Measurements from ENCODE around the gene PDZRN3. TPM values are rescaled to one million over a fixed set of nuclear protein-coding genes. Genes with fewer than 3 reads are reported as not detected.

PDZRN3 gene
- total RNA-seq, 1 donor from 2014 or later = 16.0 TPM

- ATAC-seq (no peak), DNase-seq (no peak)
- peaks cover 12% of the 10 kb centered on the region for H3K4me1 ChIP-seq
- TF ChIP-seq CTCF (IDR thresholded peaks at IDR 0.05) = no peak
- no peak overlapping the region for H3K4me3 ChIP-seq
- intact Hi-C loops (cut with DNase I) = no loop called here
- no peaks in the 10 kb centered on the region for H3K9me3 ChIP-seq
- no peak overlapping the region for H3K27ac ChIP-seq
- H3K36me3 ChIP-seq = no peaks in the 10 kb centered on the region
- H3K27me3 ChIP-seq (ENCODE audit: low read depth) = no peaks in the 10 kb centered on the region
Observed at GRCh38 chr3:73546961-73547360, 77.8 kb downstream of the PDZRN3 start.

- H3K36me3 ChIP-seq = no peaks in the 10 kb centered on the region
- no peak for TF ChIP-seq CTCF (IDR thresholded peaks at IDR 0.05)
- no peaks in the 10 kb centered on the region for H3K9me3 ChIP-seq
- no peak overlapping the region for H3K4me3 ChIP-seq
- ATAC-seq (no peak), DNase-seq (no peak)
- peaks cover 12% of the 10 kb centered on the region for H3K4me1 ChIP-seq
- no peaks in the 10 kb centered on the region for H3K27me3 ChIP-seq (ENCODE audit: low read depth)
- no peak overlapping the region for H3K27ac ChIP-seq
- intact Hi-C loops (cut with DNase I) = no loop called here
Observed at GRCh38 chr3:73543412-73543811, 81.3 kb downstream of the PDZRN3 start.

GRCh38 chr3:73542136-73542535, 82.6 kb downstream of the PDZRN3 start:
- Histone ChIP-seq H3K27me3 (ENCODE audit: low read depth) (no peaks in the 10 kb centered on the region), H3K27ac (no peak overlapping the region), H3K36me3 (no peaks in the 10 kb centered on the region), H3K9me3 (no peaks in the 10 kb centered on the region), H3K4me3 (no peak overlapping the region), H3K4me1 (no peaks in the 10 kb centered on the region)
- no peak for DNase-seq
- ATAC-seq = peak in 1 of 2 donors; percentile 46
- intact Hi-C loops (cut with DNase I) = no loop called here
- TF ChIP-seq CTCF (IDR thresholded peaks at IDR 0.05) = no peak

GRCh38 chr3:73540969-73541740, 83.6 kb downstream of the PDZRN3 start:
- ATAC-seq (no peak), DNase-seq (no peak)
- no peak overlapping the region for H3K27ac ChIP-seq
- H3K36me3 ChIP-seq = no peaks in the 10 kb centered on the region
- intact Hi-C loops (cut with DNase I) = no loop called here
- TF ChIP-seq CTCF (IDR thresholded peaks at IDR 0.05) = no peak
- H3K4me3 ChIP-seq = no peak overlapping the region
- no peaks in the 10 kb centered on the region for H3K4me1 ChIP-seq
- H3K9me3 ChIP-seq = no peaks in the 10 kb centered on the region
- H3K27me3 ChIP-seq (ENCODE audit: low read depth) = no peaks in the 10 kb centered on the region

- Histone ChIP-seq H3K27ac (no peak overlapping the region), H3K9me3 (no peaks in the 10 kb centered on the region), H3K36me3 (no peaks in the 10 kb centered on the region), H3K4me1 (no peaks in the 10 kb centered on the region), H3K27me3 (ENCODE audit: low read depth) (no peaks in the 10 kb centered on the region), H3K4me3 (no peak overlapping the region)
- no peak for ATAC-seq
- TF ChIP-seq CTCF (IDR thresholded peaks at IDR 0.05) = no peak
- intact Hi-C loops (cut with DNase I) = no loop called here
- DNase-seq = no peak
Observed at GRCh38 chr3:73538486-73538885, 86.3 kb downstream of the PDZRN3 start.
